Ishikawa (cell line): ENCODE measurements around the gene GRM7.

Experiments
- CEBPB ChIP-seq: IDR thresholded peaks from 2 replicates; pipeline ENCODE4 v1.6.1; 2012
- CREB1 ChIP-seq: IDR thresholded peaks from 2 replicates; pipeline ENCODE4 v1.6.1; 2012; ENCODE audit warnings: low read depth
- EGR1 ChIP-seq: IDR thresholded peaks from 2 replicates; pipeline ENCODE4 v1.6.1; 2012
- EP300 ChIP-seq: IDR thresholded peaks from 2 replicates; pipeline ENCODE4 v1.6.1; 2012; ENCODE audit warnings: borderline replicate concordance
- FOXM1 ChIP-seq: IDR thresholded peaks from 2 replicates; pipeline ENCODE4 v1.6.1; 2012; ENCODE audit warnings: low read depth, borderline replicate concordance
- MAX ChIP-seq: IDR thresholded peaks from 2 replicates; pipeline ENCODE4 v1.6.1; 2012
- NFIC ChIP-seq: IDR thresholded peaks from 2 replicates; pipeline ENCODE4 v1.6.1; 2012
- RAD21 ChIP-seq: IDR thresholded peaks from 2 replicates; pipeline ENCODE4 v1.6.1; 2012; ENCODE audit warnings: low read depth
- TAF1 ChIP-seq: IDR thresholded peaks from 2 replicates; pipeline ENCODE4 v1.6.1; 2012; ENCODE audit warnings: low read depth, mild to moderate bottlenecking
- TCF12 ChIP-seq: IDR thresholded peaks from 2 replicates; pipeline ENCODE4 v1.6.1; 2012; ENCODE audit warnings: low read depth
- TEAD4 ChIP-seq: IDR thresholded peaks from 2 replicates; pipeline ENCODE4 v1.6.1; 2012
- YY1 ChIP-seq: IDR thresholded peaks from 2 replicates; pipeline ENCODE4 v1.6.1; 2012; ENCODE audit warnings: low read depth
- ZBTB7A ChIP-seq: IDR thresholded peaks from 2 replicates; pipeline ENCODE4 v1.6.1; 2012; ENCODE audit warnings: low read depth
- TF ChIP-seq, protein P1 (sequence below): IDR thresholded peaks from 2 replicates; pipeline ENCODE4 v1.6.1; 2012; ENCODE audit warnings: low read depth, mild to moderate bottlenecking
- TF ChIP-seq, protein P2 (sequence below): IDR thresholded peaks from 2 replicates; pipeline ENCODE4 v1.6.1; 2012

GRM7 gene

GRCh38 chr3:7368597-7368996, 507.7 kb downstream of the GRM7 start:
- TF ChIP-seq, protein P1, sequence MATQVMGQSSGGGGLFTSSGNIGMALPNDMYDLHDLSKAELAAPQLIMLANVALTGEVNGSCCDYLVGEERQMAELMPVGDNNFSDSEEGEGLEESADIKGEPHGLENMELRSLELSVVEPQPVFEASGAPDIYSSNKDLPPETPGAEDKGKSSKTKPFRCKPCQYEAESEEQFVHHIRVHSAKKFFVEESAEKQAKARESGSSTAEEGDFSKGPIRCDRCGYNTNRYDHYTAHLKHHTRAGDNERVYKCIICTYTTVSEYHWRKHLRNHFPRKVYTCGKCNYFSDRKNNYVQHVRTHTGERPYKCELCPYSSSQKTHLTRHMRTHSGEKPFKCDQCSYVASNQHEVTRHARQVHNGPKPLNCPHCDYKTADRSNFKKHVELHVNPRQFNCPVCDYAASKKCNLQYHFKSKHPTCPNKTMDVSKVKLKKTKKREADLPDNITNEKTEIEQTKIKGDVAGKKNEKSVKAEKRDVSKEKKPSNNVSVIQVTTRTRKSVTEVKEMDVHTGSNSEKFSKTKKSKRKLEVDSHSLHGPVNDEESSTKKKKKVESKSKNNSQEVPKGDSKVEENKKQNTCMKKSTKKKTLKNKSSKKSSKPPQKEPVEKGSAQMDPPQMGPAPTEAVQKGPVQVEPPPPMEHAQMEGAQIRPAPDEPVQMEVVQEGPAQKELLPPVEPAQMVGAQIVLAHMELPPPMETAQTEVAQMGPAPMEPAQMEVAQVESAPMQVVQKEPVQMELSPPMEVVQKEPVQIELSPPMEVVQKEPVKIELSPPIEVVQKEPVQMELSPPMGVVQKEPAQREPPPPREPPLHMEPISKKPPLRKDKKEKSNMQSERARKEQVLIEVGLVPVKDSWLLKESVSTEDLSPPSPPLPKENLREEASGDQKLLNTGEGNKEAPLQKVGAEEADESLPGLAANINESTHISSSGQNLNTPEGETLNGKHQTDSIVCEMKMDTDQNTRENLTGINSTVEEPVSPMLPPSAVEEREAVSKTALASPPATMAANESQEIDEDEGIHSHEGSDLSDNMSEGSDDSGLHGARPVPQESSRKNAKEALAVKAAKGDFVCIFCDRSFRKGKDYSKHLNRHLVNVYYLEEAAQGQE = no peak
- TF ChIP-seq TEAD4 (no peak), NFIC (no peak), EP300 (no peak), FOXM1 (no peak), EGR1 (no peak), TCF12 (no peak)

DNA sequence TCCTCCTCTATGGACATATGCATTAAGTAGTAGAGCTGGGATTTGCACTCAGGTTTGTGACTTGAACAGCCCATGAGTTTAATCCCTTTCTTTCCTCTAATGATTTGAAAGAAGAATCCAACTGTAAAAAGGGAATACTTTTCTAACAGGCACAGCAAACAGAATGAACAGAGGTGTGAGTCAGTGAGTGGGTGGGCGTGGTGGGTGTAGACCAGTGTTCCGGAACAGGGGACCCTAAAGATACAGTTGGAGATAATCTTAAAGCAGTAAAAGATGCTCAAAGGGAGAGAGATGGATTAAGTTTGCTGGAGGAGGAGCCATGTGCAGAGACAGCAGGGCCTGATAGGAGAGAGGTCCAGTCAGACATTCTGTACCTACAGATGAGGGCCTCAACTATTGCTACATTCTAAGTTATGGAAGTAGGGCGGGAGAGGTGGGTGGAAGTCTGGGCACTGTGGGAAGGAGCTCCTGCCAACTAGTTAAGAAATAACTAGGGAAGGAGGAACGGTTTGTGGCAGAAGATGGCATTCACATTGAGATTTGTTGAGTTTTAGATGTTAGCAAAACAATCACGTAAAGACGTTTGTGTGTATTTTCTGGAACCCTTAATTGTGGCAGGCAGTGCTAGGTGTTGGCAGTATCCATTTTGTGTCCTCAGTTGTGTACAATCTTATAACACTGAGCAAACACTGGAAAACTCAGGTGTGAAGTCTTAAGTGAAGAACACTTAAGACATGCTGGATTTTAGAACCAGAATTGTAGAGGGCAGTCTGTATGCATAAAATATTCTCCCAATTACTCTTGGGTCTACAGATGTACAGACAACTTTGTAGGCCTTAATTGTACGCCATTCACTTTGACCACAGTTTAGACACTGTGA, 511.0 kb downstream of the GRM7 start:
- no peak for TF ChIP-seq TCF12
- no peak for TF ChIP-seq ZBTB7A
- no peak for TF ChIP-seq CEBPB
- TF ChIP-seq TAF1 = no peak
- no peak for TF ChIP-seq TEAD4
- no peak for TF ChIP-seq EP300
- TF ChIP-seq EGR1 = no peak
- no peak for TF ChIP-seq RAD21
- TF ChIP-seq FOXM1 = no peak
- TF ChIP-seq CREB1 = no peak
- TF ChIP-seq YY1 = no peak
- TF ChIP-seq, protein P2, sequence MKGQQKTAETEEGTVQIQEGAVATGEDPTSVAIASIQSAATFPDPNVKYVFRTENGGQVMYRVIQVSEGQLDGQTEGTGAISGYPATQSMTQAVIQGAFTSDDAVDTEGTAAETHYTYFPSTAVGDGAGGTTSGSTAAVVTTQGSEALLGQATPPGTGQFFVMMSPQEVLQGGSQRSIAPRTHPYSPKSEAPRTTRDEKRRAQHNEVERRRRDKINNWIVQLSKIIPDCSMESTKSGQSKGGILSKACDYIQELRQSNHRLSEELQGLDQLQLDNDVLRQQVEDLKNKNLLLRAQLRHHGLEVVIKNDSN = no peak
- no peak for TF ChIP-seq MAX
- TF ChIP-seq, protein P1 = no peak

DNA sequence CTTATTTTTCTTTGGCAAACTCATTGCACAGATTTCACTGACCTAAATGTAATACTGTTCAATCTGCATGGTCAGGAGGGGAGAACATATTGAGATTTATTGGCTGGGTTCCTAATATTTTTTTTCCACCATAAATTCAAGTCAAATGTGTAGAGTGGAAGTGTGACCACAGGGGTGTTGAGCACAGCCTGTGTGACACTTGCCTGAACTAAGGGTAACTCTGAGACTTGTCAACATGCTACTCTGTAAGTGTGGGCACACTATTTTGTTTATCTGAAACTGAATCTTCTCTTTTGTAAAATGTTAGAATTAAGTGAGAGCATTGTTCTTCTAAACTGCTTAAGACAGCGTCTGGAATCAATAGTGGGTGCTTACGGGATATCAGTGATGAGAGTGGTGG, 516.2 kb downstream of the GRM7 start:
- TF ChIP-seq TEAD4 (no peak), MAX (no peak), ZBTB7A (no peak), FOXM1 (no peak)

- TF ChIP-seq FOXM1 = no peak
- TF ChIP-seq RAD21 = no peak
- no peak for TF ChIP-seq EGR1
- no peak for TF ChIP-seq EP300
- TF ChIP-seq MAX = no peak
- TF ChIP-seq CEBPB = no peak
- no peak for TF ChIP-seq ZBTB7A
- TF ChIP-seq NFIC = no peak
- no peak for TF ChIP-seq TAF1
- TF ChIP-seq TCF12 = no peak
- no peak for TF ChIP-seq CREB1
- no peak for TF ChIP-seq TEAD4
- TF ChIP-seq YY1 = no peak
Observed at GRCh38 chr3:7381741-7382140, 520.8 kb downstream of the GRM7 start.

DNA sequence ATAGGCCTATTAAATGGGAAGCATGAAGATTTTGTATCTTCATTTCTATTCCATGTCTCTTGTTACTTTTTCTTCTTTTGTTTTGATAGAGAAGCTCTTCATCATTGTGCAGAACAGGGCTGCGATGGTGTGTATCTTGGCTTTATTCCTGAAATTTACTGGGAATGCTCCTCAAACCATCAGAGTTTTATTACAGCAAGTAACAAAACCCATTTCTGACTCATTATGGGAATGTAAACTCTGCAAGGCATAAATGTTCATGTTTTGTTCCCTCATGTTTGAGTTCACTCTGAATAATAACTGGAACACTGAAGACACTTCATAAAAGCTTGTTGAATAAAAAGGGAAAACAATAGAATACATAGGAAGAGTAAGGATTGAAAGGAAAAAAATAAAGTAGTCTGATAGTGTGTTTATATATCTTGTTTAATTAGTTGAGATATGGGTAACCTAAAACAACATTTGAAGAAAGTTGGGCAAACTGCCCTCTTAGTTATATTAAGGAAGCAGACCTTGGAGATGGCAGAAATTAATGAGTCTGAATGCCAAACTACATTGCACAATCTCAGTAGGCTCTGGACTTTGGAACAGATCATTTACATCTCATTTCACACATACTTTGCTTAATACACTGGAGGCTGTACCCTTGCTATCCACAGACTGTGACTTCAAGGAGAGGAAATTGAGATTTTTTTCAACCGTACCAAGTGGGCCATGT, 521.5 kb downstream of the GRM7 start:
- TF ChIP-seq FOXM1 (no peak), EP300 (no peak), NFIC (no peak), CREB1 (no peak), MAX (no peak), TCF12 (no peak), TEAD4 (no peak), ZBTB7A (no peak), YY1 (no peak), RAD21 (no peak), TAF1 (no peak), CEBPB (no peak), EGR1 (no peak)
- TF ChIP-seq, protein P1 = no peak
- TF ChIP-seq, protein P2 = no peak
